Endodermal cell (in vitro differentiated cells): ENCODE measurements around the gene EIF4E1B. TPM values are rescaled to one million over a fixed set of nuclear protein-coding genes. Genes with fewer than 3 reads are reported as not detected.
"Not testable (repeated sequence)": the region's sequence is repeated elsewhere in the genome, so short reads cannot be mapped to it uniquely, and the experiment has no call there.

Experiments
- DNase-seq: peaks from one replicate; pipeline ENCODE4 v3.0.0-alpha.2; 2017
- H3K27ac ChIP-seq: 2 replicates; pipeline ENCODE4 v1.5.1; 2013; ENCODE audit warnings: mild to moderate bottlenecking, low read depth, low read length, moderate library complexity
- H3K27me3 ChIP-seq: 2 replicates; pipeline ENCODE4 v1.6.1; 2013; ENCODE audit warnings: mild to moderate bottlenecking, low read length, moderate library complexity; ENCODE audit not compliant: insufficient read depth, control insufficient read depth, poor library complexity, severe bottlenecking
- H3K36me3 ChIP-seq: 2 replicates; pipeline ENCODE4 v1.7.0; 2013; ENCODE audit warnings: mild to moderate bottlenecking, low read length, moderate library complexity; ENCODE audit not compliant: control insufficient read depth, insufficient read depth
- H3K4me1 ChIP-seq: one replicate; pipeline ENCODE4 v1.7.0; 2013; ENCODE audit warnings: low read length; ENCODE audit not compliant: control insufficient read depth, insufficient read depth
- H3K4me3 ChIP-seq: 2 replicates; pipeline ENCODE4 v1.5.1; 2013; ENCODE audit warnings: mild to moderate bottlenecking, low read length, moderate library complexity
- H3K9ac ChIP-seq: 2 replicates; pipeline ENCODE4 v1.6.1; 2013; ENCODE audit warnings: mild to moderate bottlenecking, low read length, moderate library complexity; ENCODE audit not compliant: poor library complexity, severe bottlenecking; ENCODE audit errors: extremely low read depth
- H3K9me3 ChIP-seq: 2 replicates; pipeline ENCODE4 v1.6.1; 2013; ENCODE audit warnings: mild to moderate bottlenecking, low read length, moderate library complexity; ENCODE audit not compliant: control insufficient read depth
- H3K27ac Mint-ChIP-seq: 2 replicates; pipeline ENCODE4 v1.8.0; 2020; ENCODE audit warnings: mixed read lengths
- H3K27me3 Mint-ChIP-seq: 2 replicates; pipeline ENCODE4 v1.8.0; 2021; ENCODE audit warnings: mild to moderate bottlenecking, mixed read lengths; ENCODE audit not compliant: insufficient read depth
- H3K36me3 Mint-ChIP-seq: 2 replicates; pipeline ENCODE4 v1.8.0; 2020; ENCODE audit warnings: low read depth, mixed read lengths
- H3K4me1 Mint-ChIP-seq: 2 replicates; pipeline ENCODE4 v1.8.0; 2020; ENCODE audit warnings: mixed read lengths
- H3K4me3 Mint-ChIP-seq: 2 replicates; pipeline ENCODE4 v1.8.0; 2020; ENCODE audit warnings: mild to moderate bottlenecking, moderate library complexity, mixed read lengths
- H3K9me3 Mint-ChIP-seq: 2 replicates; pipeline ENCODE4 v1.8.0; 2020; ENCODE audit warnings: mild to moderate bottlenecking, mixed read lengths
- WGBS, 2 experiments: methylation state at CpG; one replicate each; pipeline versions ENCODE4 v1.1.5 to v1.1.7; 2013; ENCODE audit warnings: missing lambda C conversion rate in 2 of 2, mixed read lengths in 1 of 2; ENCODE audit not compliant: insufficient coverage in 1 of 2, insufficient read length in 1 of 2; 5-methylcytosine and 5-hydroxymethylcytosine counted together
- total RNA-seq, 2 donors: library from RNA; stranded (reverse); fragmentation: NEBNext Ultra II Directional in 1 of 2; extraction: Animal tissue kit (Norgen Biotek cat#: 25700) in 1 of 2; gene quantifications; 2 replicates in 1 of 2; 3 replicates in 1 of 2; pipeline ENCODE4 v1.2.1, GENCODE V29; 2021
- TF ChIP-seq, protein P1 (sequence below): fragments of 200-600 bp; sonication (generic); conservative IDR thresholded peaks from 2 replicates; pipeline ENCODE4 v1.5.0; 2021; ENCODE audit warnings: antibody characterized with exemption, mild to moderate bottlenecking

EIF4E1B gene
- total RNA-seq, 2 donors from 2014 or later: 1.4 to 2.0 TPM

DNA sequence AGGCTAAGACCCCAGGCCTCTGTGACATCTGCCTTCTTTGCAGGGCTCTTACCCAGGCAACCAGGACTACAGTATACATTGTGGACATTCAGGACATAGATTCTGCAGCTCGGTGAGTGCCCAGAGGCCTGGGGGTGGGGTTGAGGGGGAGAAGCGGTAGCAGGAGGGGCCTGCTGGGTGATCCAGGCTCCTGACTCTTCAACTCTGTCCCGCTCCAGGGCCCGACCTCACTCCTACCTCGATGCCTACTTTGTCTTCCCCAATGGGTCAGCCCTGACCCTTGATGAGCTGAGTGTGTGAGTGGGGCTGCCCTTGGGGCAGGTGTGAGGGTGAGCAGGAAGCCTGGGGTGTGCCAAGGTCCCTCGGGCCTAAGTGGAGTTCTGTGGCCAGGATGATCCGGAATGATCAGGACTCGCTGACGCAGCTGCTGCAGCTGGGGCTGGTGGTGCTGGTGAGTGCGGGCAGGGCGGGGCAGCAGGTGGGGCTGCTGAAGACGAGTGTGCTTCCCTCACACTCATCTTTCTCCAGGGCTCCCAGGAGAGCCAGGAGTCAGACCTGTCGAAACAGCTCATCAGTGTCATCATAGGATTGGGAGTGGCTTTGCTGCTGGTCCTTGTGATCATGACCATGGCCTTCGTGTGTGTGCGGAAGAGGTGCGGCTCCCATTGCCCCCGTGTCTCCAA, 40.3 kb upstream of the EIF4E1B start:
- Histone ChIP-seq H3K27ac (no peak overlapping the region), H3K4me3 (no peak overlapping the region), H3K9me3 (peaks cover 6% of the 10 kb centered on the region), H3K36me3 (no peaks in the 10 kb centered on the region), H3K9ac (no peak overlapping the region), H3K27me3 (no peaks in the 10 kb centered on the region), H3K4me1 (no peaks in the 10 kb centered on the region)
- no peak overlapping the region for H3K4me3 Mint-ChIP-seq
- no peak overlapping the region for H3K27ac Mint-ChIP-seq
- no peaks in the 10 kb centered on the region for H3K36me3 Mint-ChIP-seq
- TF ChIP-seq, protein P1, sequence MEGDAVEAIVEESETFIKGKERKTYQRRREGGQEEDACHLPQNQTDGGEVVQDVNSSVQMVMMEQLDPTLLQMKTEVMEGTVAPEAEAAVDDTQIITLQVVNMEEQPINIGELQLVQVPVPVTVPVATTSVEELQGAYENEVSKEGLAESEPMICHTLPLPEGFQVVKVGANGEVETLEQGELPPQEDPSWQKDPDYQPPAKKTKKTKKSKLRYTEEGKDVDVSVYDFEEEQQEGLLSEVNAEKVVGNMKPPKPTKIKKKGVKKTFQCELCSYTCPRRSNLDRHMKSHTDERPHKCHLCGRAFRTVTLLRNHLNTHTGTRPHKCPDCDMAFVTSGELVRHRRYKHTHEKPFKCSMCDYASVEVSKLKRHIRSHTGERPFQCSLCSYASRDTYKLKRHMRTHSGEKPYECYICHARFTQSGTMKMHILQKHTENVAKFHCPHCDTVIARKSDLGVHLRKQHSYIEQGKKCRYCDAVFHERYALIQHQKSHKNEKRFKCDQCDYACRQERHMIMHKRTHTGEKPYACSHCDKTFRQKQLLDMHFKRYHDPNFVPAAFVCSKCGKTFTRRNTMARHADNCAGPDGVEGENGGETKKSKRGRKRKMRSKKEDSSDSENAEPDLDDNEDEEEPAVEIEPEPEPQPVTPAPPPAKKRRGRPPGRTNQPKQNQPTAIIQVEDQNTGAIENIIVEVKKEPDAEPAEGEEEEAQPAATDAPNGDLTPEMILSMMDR: no peak
- H3K9me3 Mint-ChIP-seq: peaks cover 17% of the 10 kb centered on the region
- no peaks in the 10 kb centered on the region for H3K4me1 Mint-ChIP-seq
- H3K27me3 Mint-ChIP-seq: peaks cover 27% of the 10 kb centered on the region
- 88 to 89% methylated on average over 7 to 16 of the region's 17 CpGs for WGBS, 2 experiments
- DNase-seq: no peak

DNA sequence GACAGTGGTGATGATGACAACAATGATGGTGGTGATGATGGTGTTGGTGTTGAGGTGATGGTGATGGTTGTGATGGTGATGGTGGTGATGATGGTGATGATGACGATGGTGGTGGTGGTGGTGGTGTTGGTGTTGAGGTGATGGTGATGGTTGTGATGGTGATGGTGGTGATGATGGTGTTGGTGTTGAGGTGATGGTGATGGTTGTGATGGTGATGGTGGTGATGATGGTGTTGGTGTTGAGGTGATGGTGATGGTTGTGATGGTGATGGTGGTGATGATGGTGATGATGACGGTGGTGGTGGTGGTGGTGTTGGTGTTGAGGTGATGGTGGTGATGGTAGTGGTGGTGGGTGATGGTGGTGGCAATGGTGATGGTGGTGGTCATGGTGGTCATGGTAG, 38.8 kb upstream of the EIF4E1B start:
- not testable (repeated sequence) for DNase-seq, H3K9me3 ChIP-seq, H3K36me3 Mint-ChIP-seq, H3K4me1 Mint-ChIP-seq, H3K4me1 ChIP-seq, H3K27me3 ChIP-seq, H3K27ac Mint-ChIP-seq, H3K9me3 Mint-ChIP-seq, H3K4me3 Mint-ChIP-seq, H3K36me3 ChIP-seq, H3K27ac ChIP-seq, H3K9ac ChIP-seq, H3K4me3 ChIP-seq
- 51% methylated on average over 2 of the region's 2 CpGs; no CpG with 5 or more reads in 1 of the 2 experiments for WGBS, 2 experiments
- H3K27me3 Mint-ChIP-seq: peaks cover 39% of the 10 kb centered on the region

DNA sequence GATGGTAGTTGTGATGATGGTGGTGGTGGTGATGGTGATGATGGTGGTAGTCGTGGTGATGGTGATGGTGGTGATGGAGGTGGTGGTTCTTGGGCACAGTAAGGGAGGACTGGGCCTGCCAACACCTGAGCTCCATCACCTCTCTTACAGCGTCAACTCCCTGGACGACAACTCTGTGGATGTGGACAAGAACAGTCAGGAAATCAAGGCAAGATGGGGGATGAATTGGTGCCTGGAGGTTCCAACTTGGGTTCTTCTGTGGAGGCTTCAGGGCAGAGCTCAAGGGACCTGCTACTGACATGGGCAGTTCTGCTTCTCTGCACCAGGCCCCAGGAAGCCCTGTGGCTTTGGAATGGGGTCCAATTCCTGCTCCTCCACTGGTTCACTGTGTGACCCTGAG, 37.9 kb upstream of the EIF4E1B start:
- no peaks in the 10 kb centered on the region for H3K9me3 Mint-ChIP-seq
- H3K4me1 Mint-ChIP-seq: no peaks in the 10 kb centered on the region
- no peak overlapping the region for H3K27ac Mint-ChIP-seq
- TF ChIP-seq, protein P1: no peak
- Histone ChIP-seq H3K4me3 (no peak overlapping the region), H3K9me3 (no peaks in the 10 kb centered on the region), H3K27ac (no peak overlapping the region), H3K9ac (no peak overlapping the region), H3K36me3 (no peaks in the 10 kb centered on the region), H3K27me3 (no peaks in the 10 kb centered on the region), H3K4me1 (no peaks in the 10 kb centered on the region)
- DNase-seq: no peak
- H3K27me3 Mint-ChIP-seq: peaks cover 41% of the 10 kb centered on the region
- H3K36me3 Mint-ChIP-seq: no peaks in the 10 kb centered on the region
- 84 to 100% methylated on average over 1 to 3 of the region's 3 CpGs for WGBS, 2 experiments
- no peak overlapping the region for H3K4me3 Mint-ChIP-seq
